ENCODE data around the gene CDH24. TPM values are rescaled to one million over a fixed set of nuclear protein-coding genes. Genes with fewer than 3 reads are reported as not detected.

CDH24 gene
- total and polyA plus RNA-seq, 2 of the 13 experiments (the other 11 are each of a cell fraction or from before 2014, with no cell fraction given): 0.69 to 0.99 TPM

- Histone ChIP-seq H3K9ac (ENCODE audit: insufficient read depth, low read depth, low read length) (no peak overlapping the region), H3K4me1 (ENCODE audit: insufficient read depth, low read length) (peaks cover 7% of the 10 kb centered on the region), H3K4me3 (replicated peaks in 1 of 3; ENCODE audit: insufficient read depth in 1 of 3, low read depth in 2 of 3, low read length in 3 of 3) (no peak overlapping the region), H4K20me1 (ENCODE audit: insufficient read depth, low read length) (no peaks in the 10 kb centered on the region), H3K9me3 (ENCODE audit: low read length) (no peaks in the 10 kb centered on the region), H2AFZ (ENCODE audit: low read length) (no peak overlapping the region), H3K27ac (ENCODE audit: extremely low read length, insufficient read depth, low read length) (no peak overlapping the region), H3K36me3 (replicated peaks in 1 of 2; ENCODE audit: control insufficient read depth in 1 of 2, insufficient read depth in 2 of 2, low read length in 2 of 2) (no peaks in the 10 kb centered on the region), H3K4me2 (ENCODE audit: low read depth, low read length) (no peak overlapping the region), H3K27me3 (ENCODE audit: control insufficient read depth in 1 of 2, insufficient read depth in 2 of 2, low read length in 2 of 2) (no peaks in the 10 kb centered on the region), H3K79me2 (ENCODE audit: insufficient read depth, low read length) (no peaks in the 10 kb centered on the region)
- FAIRE-seq (no peak), DNase-seq (ENCODE audit: low spot score) (no peak), ATAC-seq (no peak)
- intact Hi-C loops (cut with micrococcal nuclease; ENCODE audit: unreplicated experiment): no loop called here
- in situ Hi-C loops (cut with HindIII; ENCODE audit: extremely low pct_ligation_motif_present, low pct_unique_long_range_greater_than_20kb): no loop called here
- BruUV-seq (replicated peaks): no TSS peak
- POLR2A ChIA-PET: interaction anchor here (4.2 kb wide), 1 partner anchor 11 kb away, joined by 44 read pairs; no protein-coding TSS in a partner anchor
- CTCF ChIA-PET (ENCODE audit: low intra/inter-chr PET ratio, low total read pairs): no interaction called here
- TF ChIP-seq RNF2 (conservative IDR thresholded peaks at IDR 0.05; ENCODE audit: low read depth): no peak
- TF ChIP-seq ZNF12 (CRISPR knock-in tag; IDR thresholded peaks at IDR 0.05): peak; percentile 98
- TF ChIP-seq KDM5A (IDR thresholded peaks at IDR 0.05; ENCODE audit: borderline replicate concordance, low read length): no peak
Measured at GRCh38 chr14:23018107-23018506, 39.2 kb downstream of the CDH24 start.

- CTCF ChIA-PET (ENCODE audit: low intra/inter-chr PET ratio, low total read pairs): no interaction called here
- H3K4me1 ChIP-seq (ENCODE audit: insufficient read depth, low read length): peaks cover 13% of the 10 kb centered on the region
- no peak overlapping the region for H3K27ac ChIP-seq (ENCODE audit: extremely low read length, insufficient read depth, low read length)
- ATAC-seq (no peak), FAIRE-seq (no peak), DNase-seq (ENCODE audit: low spot score) (no peak)
- no peak overlapping the region for H3K9ac ChIP-seq (ENCODE audit: insufficient read depth, low read depth, low read length)
- 52% methylated on average over 5 of the region's 5 CpGs for WGBS (ENCODE audit: low lambda C conversion rate)
- POLR2A ChIA-PET: interaction anchor here (1.9 to 4.2 kb wide), 2 partner anchors 10 to 78 kb away, joined by 6 to 44 read pairs; partner anchors contain the start of genes ACIN1 and C14orf119
- H3K4me3 ChIP-seq (replicated peaks in 1 of 3; ENCODE audit: insufficient read depth in 1 of 3, low read depth in 2 of 3, low read length in 3 of 3): no peak overlapping the region
- H3K4me2 ChIP-seq (ENCODE audit: low read depth, low read length): no peak overlapping the region
- H3K27me3 ChIP-seq (ENCODE audit: control insufficient read depth in 1 of 2, insufficient read depth in 2 of 2, low read length in 2 of 2): no peaks in the 10 kb centered on the region
- no peaks in the 10 kb centered on the region for H3K9me3 ChIP-seq (ENCODE audit: low read length)
- intact Hi-C loops (cut with micrococcal nuclease; ENCODE audit: unreplicated experiment): no loop called here
- H4K20me1 ChIP-seq (ENCODE audit: insufficient read depth, low read length): no peaks in the 10 kb centered on the region
- no peak overlapping the region for H2AFZ ChIP-seq (ENCODE audit: low read length)
- no peaks in the 10 kb centered on the region for H3K79me2 ChIP-seq (ENCODE audit: insufficient read depth, low read length)
- BruUV-seq (replicated peaks): no TSS peak
- in situ Hi-C loops (cut with HindIII; ENCODE audit: extremely low pct_ligation_motif_present, low pct_unique_long_range_greater_than_20kb): no loop called here
- TF ChIP-seq KDM6A (CRISPR knock-in tag; IDR thresholded peaks at IDR 0.05; ENCODE audit: low read depth) (no peak), ZNF615 (CRISPR knock-in tag; IDR thresholded peaks at IDR 0.05; ENCODE audit: borderline replicate concordance) (no peak), ZNF891 (CRISPR knock-in tag; IDR thresholded peaks at IDR 0.05) (no peak), U2AF1 (optimal IDR thresholded peaks at IDR 0.05; ENCODE audit: low read depth, low read length) (no peak), IRF1 (CRISPR knock-in tag; IDR thresholded peaks at IDR 0.05; ENCODE audit: low read depth) (no peak), ZNF644 (CRISPR knock-in tag; IDR thresholded peaks at IDR 0.05; ENCODE audit: low read depth) (no peak), HHEX (CRISPR knock-in tag; IDR thresholded peaks at IDR 0.05) (no peak), ZNF121 (CRISPR knock-in tag; IDR thresholded peaks at IDR 0.05) (0 out of 2 replicates have a peak, but pooled peaks have one; percentile 14), ATF7 (IDR thresholded peaks at IDR 0.05) (peak; percentile 34; the same call in 1 of the 2 replicates), ATF7 (CRISPR knock-in tag; IDR thresholded peaks at IDR 0.05) (no peak), ZNF609 (CRISPR knock-in tag; IDR thresholded peaks at IDR 0.05; ENCODE audit: borderline replicate concordance) (no peak)
- no peaks in the 10 kb centered on the region for H3K36me3 ChIP-seq (replicated peaks in 1 of 2; ENCODE audit: control insufficient read depth in 1 of 2, insufficient read depth in 2 of 2, low read length in 2 of 2)
Measured at GRCh38 chr14:23017091-23017490, 40.2 kb downstream of the CDH24 start.
